OCI-LY3 (cell line): ENCODE measurements around the gene CYP4F2.
"Not testable (repeated sequence)": the region's sequence is repeated elsewhere in the genome, so short reads cannot be mapped to it uniquely, and the experiment has no call there.

Experiments
- CTCF ChIP-seq: fragments of 200-600, 300-600 bp; sonication (generic); IDR thresholded peaks from 2 replicates; pipeline ENCODE4 v1.5.1; 2014; ENCODE audit warnings: antibody characterized with exemption, low read length, low read depth
- EZH2phosphoT487 ChIP-seq: fragments of 200-600 bp; shearing (Covaris generic); IDR thresholded peaks from 2 replicates; pipeline ENCODE4 v1.6.1; 2018; ENCODE audit warnings: antibody characterized with exemption, mixed run types, low read depth

- not testable (repeated sequence) for TF ChIP-seq CTCF, EZH2phosphoT487
These were observed 63.6 kb downstream of the CYP4F2 start for GRCh38 chr19:15834232-15834631.
